HCT116 (cell line): Measurements from ENCODE around the gene PPIL1. TPM values are rescaled to one million over a fixed set of nuclear protein-coding genes. Genes with fewer than 3 reads are reported as not detected.

Source experiments
- ATAC-seq: fragments of 200-7000 bp; cut with Tn5 transposase; 2 replicates; pipeline ENCODE4 v1.9.1; 2020; ENCODE audit warnings: mild to moderate bottlenecking, moderate library complexity
- BruUV-seq: library from RNA; stranded (reverse); fragments of 400-500 nt; replicated peaks from 2 replicates; lab custom pipeline; 2021; lab: Mats Ljungman, UMichigan
- CTCF ChIA-PET: fragments of 300-600 bp; sonication (Branson Sonifier 250); formaldehyde crosslinking; loops from one replicate; lab custom pipeline; 2021; ENCODE audit warnings: antibody characterized with exemption; lab: Charles Lee
- POLR2A ChIA-PET: fragments of 300-600, 350-600 bp; sonication (Branson Sonifier 250); formaldehyde crosslinking; loops from one replicate; lab custom pipeline; 2021; ENCODE audit warnings: antibody characterized with exemption; lab: Charles Lee
- RAD21 ChIA-PET, 2 experiments: fragments of 300-600 bp; sonication (Branson Sonifier 250); formaldehyde crosslinking; loops; one replicate each; lab custom pipeline; 2023; ENCODE audit warnings: low total read pairs in 2 of 2; ENCODE audit not compliant: uncharacterized antibody in 2 of 2, unreplicated experiment in 2 of 2, low non-redundant PET in 1 of 2; lab: Charles Lee
- DNase-seq: peaks from one replicate; pipeline ENCODE4 v3.0.0-alpha.2; 2010; ENCODE audit warnings: low read depth, low spot score
- H2AFZ ChIP-seq: fragments of 200-600 bp; shearing (Covaris generic), sonication (generic); 2 replicates; pipeline ENCODE4 v1.6.1; 2017; ENCODE audit warnings: low read depth, mixed run types, mixed read lengths, antibody characterized with exemption, low read length; ENCODE audit not compliant: poor library complexity, severe bottlenecking
- H3K27ac ChIP-seq: 2 replicates; pipeline ENCODE4 v1.5.1; 2012; ENCODE audit warnings: low read depth, low read length
- H3K27me3 ChIP-seq: fragments of 200-600 bp; sonication (generic); 2 replicates; pipeline ENCODE4 v1.6.1; 2016; ENCODE audit warnings: mixed run types, low read length, mixed read lengths; ENCODE audit not compliant: insufficient read depth
- H3K36me3 ChIP-seq, 2 experiments: fragments of 200-500 bp in 1 of 2; fragments of 200-600 bp in 1 of 2; sonication (Bioruptor generic) in 1 of 2; sonication (generic) in 1 of 2; 2 replicates each; pipeline versions ENCODE4 v1.5.1 to v1.6.1; 2014 to 2016; ENCODE audit warnings: low read length in 2 of 2, inconsistent platforms in 1 of 2, mixed read lengths in 1 of 2, mixed run types in 1 of 2; ENCODE audit not compliant: insufficient read depth in 2 of 2, control insufficient read depth in 1 of 2
- H3K4me1 ChIP-seq, 2 experiments: fragments of 200-600 bp in 1 of 2; sonication (generic) in 1 of 2; 2 replicates each; pipeline versions ENCODE4 v1.5.1 to v1.6.1; 2012 to 2017; ENCODE audit warnings: low read length in 2 of 2, inconsistent platforms in 1 of 2, mild to moderate bottlenecking in 1 of 2, mixed read lengths in 1 of 2, mixed run types in 1 of 2, moderate library complexity in 1 of 2; ENCODE audit not compliant: insufficient read depth in 2 of 2, control insufficient read depth in 1 of 2
- H3K4me2 ChIP-seq: fragments of 200-600 bp; sonication (generic); 2 replicates; pipeline ENCODE4 v1.6.1; 2017; ENCODE audit warnings: mixed run types, low read length, mixed read lengths
- H3K4me3 ChIP-seq, 2 experiments: fragments of 200-600 bp in 1 of 2; sonication (generic) in 1 of 2; replicated peaks in 1 of 2; 2 replicates each; pipeline ENCODE4 v1.5.1; 2011 to 2016; ENCODE audit warnings: low read length in 2 of 2, control low read depth in 1 of 2, low read depth in 1 of 2, mild to moderate bottlenecking in 1 of 2, mixed read lengths in 1 of 2, mixed run types in 1 of 2
- H3K79me2 ChIP-seq: fragments of 200-600 bp; sonication (generic); 2 replicates; pipeline ENCODE4 v1.6.1; 2017; ENCODE audit warnings: mild to moderate bottlenecking, mixed run types, low read length, moderate library complexity, mixed read lengths; ENCODE audit not compliant: insufficient read depth
- H3K9ac ChIP-seq: fragments of 200-600 bp; sonication (generic); 2 replicates; pipeline ENCODE4 v1.6.1; 2016; ENCODE audit warnings: low read length, mixed read lengths
- H3K9me2 ChIP-seq: fragments of 200-600 bp; sonication (generic), shearing (Covaris generic); 2 replicates; pipeline ENCODE4 v1.6.1; 2017; ENCODE audit warnings: mixed run types, mild to moderate bottlenecking, moderate library complexity; ENCODE audit not compliant: insufficient read depth
- H3K9me3 ChIP-seq, 2 experiments: fragments of 200-500 bp in 1 of 2; fragments of 200-600 bp in 1 of 2; sonication (Bioruptor generic) in 1 of 2; sonication (generic) in 1 of 2; 2 replicates each; pipeline ENCODE4 v1.6.1; 2014 to 2017; ENCODE audit warnings: low read length in 2 of 2, mixed read lengths in 2 of 2, inconsistent platforms in 1 of 2, low read depth in 1 of 2, mild to moderate bottlenecking in 1 of 2, mixed run types in 1 of 2, moderate library complexity in 1 of 2; ENCODE audit not compliant: control insufficient read depth in 1 of 2, insufficient read depth in 1 of 2
- H4K20me1 ChIP-seq: fragments of 200-600 bp; sonication (generic), shearing (Covaris generic); 2 replicates; pipeline ENCODE4 v1.6.1; 2017; ENCODE audit warnings: mixed run types, mild to moderate bottlenecking, moderate library complexity; ENCODE audit not compliant: insufficient read depth
- ATF3 ChIP-seq: IDR thresholded peaks from 2 replicates; pipeline ENCODE4 v1.6.1; 2012
- CBX3 ChIP-seq: IDR thresholded peaks from 2 replicates; pipeline ENCODE4 v1.6.1; 2012; ENCODE audit warnings: low read depth
- EGR1 ChIP-seq: IDR thresholded peaks from 2 replicates; pipeline ENCODE4 v1.6.1; 2012; ENCODE audit warnings: low read depth
- ELF1 ChIP-seq: IDR thresholded peaks from 2 replicates; pipeline ENCODE4 v1.6.1; 2012; ENCODE audit warnings: low read depth, borderline replicate concordance
- EZH2 ChIP-seq: fragments of 200-600 bp; sonication (generic); IDR thresholded peaks from 2 replicates; pipeline ENCODE4 v1.6.1; 2017; ENCODE audit warnings: antibody characterized with exemption, mixed run types
- EZH2phosphoT487 ChIP-seq: fragments of 200-600 bp; IDR thresholded peaks from 2 replicates; pipeline ENCODE4 v1.6.1; 2018; ENCODE audit warnings: antibody characterized with exemption, borderline replicate concordance
- FOSL1 ChIP-seq: IDR thresholded peaks from 2 replicates; pipeline ENCODE4 v1.6.1; 2012; ENCODE audit warnings: low read depth
- JUND ChIP-seq: IDR thresholded peaks from 2 replicates; pipeline ENCODE4 v1.6.1; 2012
- POLR2AphosphoS5 ChIP-seq: IDR thresholded peaks from 2 replicates; pipeline ENCODE4 v1.6.1; 2011; ENCODE audit warnings: mild to moderate bottlenecking, low read depth, low read length, moderate library complexity
- RAD21 ChIP-seq: IDR thresholded peaks from 2 replicates; pipeline ENCODE4 v1.6.1; 2012; ENCODE audit warnings: low read depth, mild to moderate bottlenecking
- SP1 ChIP-seq: IDR thresholded peaks from 2 replicates; pipeline ENCODE4 v1.6.1; 2012; ENCODE audit warnings: low read depth
- TCF7L2 ChIP-seq: IDR thresholded peaks from 2 replicates; pipeline ENCODE4 v1.7.0; 2011; ENCODE audit warnings: borderline replicate concordance, inconsistent platforms; ENCODE audit not compliant: insufficient read depth, insufficient read length; ENCODE audit errors: extremely low read depth
- YY1 ChIP-seq: IDR thresholded peaks from 2 replicates; pipeline ENCODE4 v1.6.1; 2011; ENCODE audit warnings: low read length, low read depth, moderate library complexity, mild to moderate bottlenecking; ENCODE audit not compliant: insufficient replicate concordance; ENCODE audit errors: extremely low read depth
- ZFX ChIP-seq: fragments of 450-650 bp; IDR thresholded peaks from 2 replicates; pipeline ENCODE4 v1.6.1; 2017
- ZNF274 ChIP-seq: fragments of 200-500 bp; sonication (Bioruptor generic); IDR thresholded peaks from 2 replicates; pipeline ENCODE4 v1.6.1; 2014; ENCODE audit warnings: mild to moderate bottlenecking, low read depth, low read length, inconsistent platforms
- intact Hi-C: fragments of 100-400 bp; cut with micrococcal nuclease; formaldehyde crosslinking; loops from 2 replicates; pipeline ENCODE4 v1.10.0; 2022
- total RNA-seq: library from RNA; stranded (reverse); gene quantifications from one replicate; pipeline ENCODE4 v1.2.1, GENCODE V29; 2021; ENCODE audit not compliant: unreplicated experiment

PPIL1 gene
- total RNA-seq, 1 experiment from 2014 or later = 42.0 TPM

DNA sequence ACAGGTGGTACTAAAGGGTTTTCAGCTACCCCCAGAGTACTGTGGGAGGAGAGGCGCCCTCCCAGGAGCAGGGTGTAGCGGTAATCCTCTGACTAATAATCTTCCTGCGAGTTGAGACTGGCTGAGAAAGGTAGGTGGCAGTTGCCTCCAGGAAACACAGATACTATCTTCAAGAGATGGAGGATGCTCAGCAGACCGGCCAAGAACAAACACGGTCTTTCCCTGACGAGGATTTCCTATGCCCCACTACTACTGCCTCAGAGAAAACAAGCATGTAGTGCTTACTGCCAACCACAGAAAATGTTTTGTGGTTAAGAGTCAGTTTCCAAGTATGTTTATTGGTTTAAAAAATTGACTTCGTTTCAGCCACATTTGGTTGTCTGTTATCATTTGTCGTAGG is 38.0 kb upstream of the PPIL1 start:
- no TSS peak for BruUV-seq
- H3K9me3 ChIP-seq = no peaks in the 10 kb centered on the region
- H3K4me1 ChIP-seq = peaks cover 24 to 47% of the 10 kb centered on the region in 2 experiments
- intact Hi-C loops = loop anchor here (10.0 kb wide), 1 partner anchor 292 kb away; no protein-coding TSS in a partner anchor
- no peaks in the 10 kb centered on the region for H3K79me2 ChIP-seq
- no peak overlapping the region for H3K4me3 ChIP-seq
- H3K4me2 ChIP-seq = peak overlapping the region; percentile 44; the same call in 1 of the 2 replicates
- TF ChIP-seq EZH2 = no peak
- TF ChIP-seq POLR2AphosphoS5 = no peak
- TF ChIP-seq ATF3 = no peak
- no peak for TF ChIP-seq FOSL1
- no peak for TF ChIP-seq TCF7L2
- no peak for TF ChIP-seq CBX3
- peak; percentile 27; the same call in 1 of the 2 replicates for TF ChIP-seq RAD21
- no peak for TF ChIP-seq SP1
- H4K20me1 ChIP-seq = no peaks in the 10 kb centered on the region
- peaks cover 6% of the 10 kb centered on the region in 2 experiments; a peak in 3 of 4 replicates for H3K36me3 ChIP-seq
- ATAC-seq (peak; percentile 21; the same call in 1 of the 2 replicates), DNase-seq (no peak)
- H3K9me2 ChIP-seq = no peaks in the 10 kb centered on the region
- no peak overlapping the region for H2AFZ ChIP-seq
- H3K27me3 ChIP-seq = no peaks in the 10 kb centered on the region
- H3K27ac ChIP-seq = no peak overlapping the region
- ChIA-PET CTCF (no interaction called here), POLR2A (no interaction called here), RAD21 (no interaction called here)
- H3K9ac ChIP-seq = no peak overlapping the region

DNA sequence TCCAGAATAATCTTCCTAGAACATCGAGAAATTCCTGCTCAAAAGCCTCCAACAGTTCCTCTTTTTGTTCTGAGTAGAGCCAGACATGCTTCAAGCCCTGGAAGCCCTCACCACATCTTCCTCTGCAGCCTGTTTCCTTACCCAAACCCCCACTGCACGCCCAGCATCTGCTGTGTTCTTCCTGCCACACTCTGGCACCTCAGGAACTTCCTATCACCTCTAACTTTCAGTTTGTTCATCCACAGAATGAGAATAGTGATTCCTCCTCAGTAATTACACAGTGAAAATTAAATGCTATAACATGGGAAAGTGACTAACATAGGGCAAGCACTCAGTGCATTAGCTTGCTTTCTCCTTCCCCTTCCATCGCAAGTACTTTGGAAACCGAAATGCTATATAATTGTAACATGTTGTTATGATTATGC is 37.4 kb upstream of the PPIL1 start:
- no peaks in the 10 kb centered on the region for H3K9me3 ChIP-seq
- H3K9ac ChIP-seq = no peak overlapping the region
- no peaks in the 10 kb centered on the region for H3K79me2 ChIP-seq
- ChIA-PET POLR2A (no interaction called here), RAD21 (no interaction called here), CTCF (no interaction called here)
- DNase-seq (no peak), ATAC-seq (no peak)
- intact Hi-C loops = loop anchor here (10.0 kb wide), 1 partner anchor 293 kb away; no protein-coding TSS in a partner anchor
- H3K4me2 ChIP-seq = peak overlapping the region; percentile 44; the same call in 1 of the 2 replicates
- H4K20me1 ChIP-seq = no peaks in the 10 kb centered on the region
- no peak overlapping the region for H3K4me3 ChIP-seq
- H3K9me2 ChIP-seq = no peaks in the 10 kb centered on the region
- H2AFZ ChIP-seq = no peak overlapping the region
- H3K27ac ChIP-seq = no peak overlapping the region
- H3K4me1 ChIP-seq = peaks cover 24 to 47% of the 10 kb centered on the region in 2 experiments
- H3K27me3 ChIP-seq = no peaks in the 10 kb centered on the region
- no peak for TF ChIP-seq ZNF274
- TF ChIP-seq JUND = no peak
- no peak for TF ChIP-seq EZH2phosphoT487
- no peak for TF ChIP-seq CBX3
- TF ChIP-seq EZH2 = no peak
- TF ChIP-seq EGR1 = no peak
- TF ChIP-seq ZFX = no peak
- TF ChIP-seq POLR2AphosphoS5 = no peak
- no peak for TF ChIP-seq ELF1
- no peak for TF ChIP-seq RAD21
- TF ChIP-seq YY1 = no peak
- no peak for TF ChIP-seq SP1
- peaks cover 5 to 6% of the 10 kb centered on the region in 2 experiments; a peak in 2 of 4 replicates for H3K36me3 ChIP-seq
- BruUV-seq = no TSS peak
